Thoracic aorta (tissue), 2 donors: ENCODE results near the gene CXCL8. TPM values are rescaled to one million over a fixed set of nuclear protein-coding genes. Genes with fewer than 3 reads are reported as not detected.

Experiments used
- ATAC-seq: fragments of 150-250 bp; one replicate; pipeline ENCODE4 v1.8.0; 2017; ENCODE audit warnings: low read depth; ENCODE audit not compliant: insufficient number of reproducible peaks, low FRiP score
- DNase-seq: peaks from one replicate; pipeline ENCODE4 v3.0.0-alpha.2; 2020; ENCODE audit warnings: low spot score
- H3K27ac ChIP-seq, 2 donors: fragments of 200-600 bp; sonication (generic); 1 replicate in 1 of 2; 2 replicates in 1 of 2; pipeline ENCODE4 v1.5.1; 2016; ENCODE audit warnings: mild to moderate bottlenecking in 2 of 2, moderate library complexity in 2 of 2
- H3K27me3 ChIP-seq: fragments of 200-600 bp; sonication (generic); replicated peaks from 2 replicates; pipeline ENCODE4 v1.6.0; 2016; ENCODE audit warnings: mild to moderate bottlenecking; ENCODE audit not compliant: insufficient read depth
- H3K36me3 ChIP-seq: fragments of 200-600 bp; sonication (generic); one replicate; pipeline ENCODE4 v1.5.1; 2016
- H3K4me1 ChIP-seq, 2 donors: fragments of 200-600 bp; sonication (generic); 1 replicate in 1 of 2; 2 replicates in 1 of 2; pipeline versions ENCODE4 v1.5.1 to v1.6.0; 2016; ENCODE audit warnings: low read depth in 2 of 2, mild to moderate bottlenecking in 1 of 2; ENCODE audit not compliant: control insufficient read depth in 1 of 2
- H3K4me3 ChIP-seq: fragments of 200-600 bp; sonication (generic); 2 replicates; pipeline ENCODE4 v1.5.1; 2016; ENCODE audit warnings: mild to moderate bottlenecking
- H3K9me3 ChIP-seq: fragments of 200-600 bp; sonication (generic); 2 replicates; pipeline ENCODE4 v1.5.1; 2016
- total RNA-seq, 2 donors: library from RNA; depleted of rRNA; stranded (reverse); fragments of >200 nt; gene quantifications; one replicate each; pipeline versions ENCODE4 v1.1.0 to v1.2.3, GENCODE V29; 2016
- TF ChIP-seq, protein P1 (sequence below): fragments of 200-600 bp; sonication (generic); IDR thresholded peaks from one replicate; pipeline ENCODE4 v1.5.1; 2019; ENCODE audit warnings: antibody characterized with exemption

CXCL8 gene
- total RNA-seq, 2 donors from 2014 or later = 5.4 to 6.9 TPM

DNA sequence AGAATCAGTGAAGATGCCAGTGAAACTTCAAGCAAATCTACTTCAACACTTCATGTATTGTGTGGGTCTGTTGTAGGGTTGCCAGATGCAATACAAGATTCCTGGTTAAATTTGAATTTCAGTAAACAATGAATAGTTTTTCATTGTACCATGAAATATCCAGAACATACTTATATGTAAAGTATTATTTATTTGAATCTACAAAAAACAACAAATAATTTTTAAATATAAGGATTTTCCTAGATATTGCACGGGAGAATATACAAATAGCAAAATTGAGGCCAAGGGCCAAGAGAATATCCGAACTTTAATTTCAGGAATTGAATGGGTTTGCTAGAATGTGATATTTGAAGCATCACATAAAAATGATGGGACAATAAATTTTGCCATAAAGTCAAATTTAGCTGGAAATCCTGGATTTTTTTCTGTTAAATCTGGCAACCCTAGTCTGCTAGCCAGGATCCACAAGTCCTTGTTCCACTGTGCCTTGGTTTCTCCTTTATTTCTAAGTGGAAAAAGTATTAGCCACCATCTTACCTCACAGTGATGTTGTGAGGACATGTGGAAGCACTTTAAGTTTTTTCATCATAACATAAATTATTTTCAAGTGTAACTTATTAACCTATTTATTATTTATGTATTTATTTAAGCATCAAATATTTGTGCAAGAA lies 2.3 kb downstream of the CXCL8 start:
- Histone ChIP-seq H3K4me1 (peaks cover 0 to 2% of the 10 kb centered on the region in 2 donors), H3K27me3 (no peaks in the 10 kb centered on the region), H3K9me3 (no peaks in the 10 kb centered on the region), H3K36me3 (no peaks in the 10 kb centered on the region), H3K4me3 (no peak overlapping the region), H3K27ac (no peak overlapping the region)
- no peak for DNase-seq
- ATAC-seq = no peak
- TF ChIP-seq, protein P1, sequence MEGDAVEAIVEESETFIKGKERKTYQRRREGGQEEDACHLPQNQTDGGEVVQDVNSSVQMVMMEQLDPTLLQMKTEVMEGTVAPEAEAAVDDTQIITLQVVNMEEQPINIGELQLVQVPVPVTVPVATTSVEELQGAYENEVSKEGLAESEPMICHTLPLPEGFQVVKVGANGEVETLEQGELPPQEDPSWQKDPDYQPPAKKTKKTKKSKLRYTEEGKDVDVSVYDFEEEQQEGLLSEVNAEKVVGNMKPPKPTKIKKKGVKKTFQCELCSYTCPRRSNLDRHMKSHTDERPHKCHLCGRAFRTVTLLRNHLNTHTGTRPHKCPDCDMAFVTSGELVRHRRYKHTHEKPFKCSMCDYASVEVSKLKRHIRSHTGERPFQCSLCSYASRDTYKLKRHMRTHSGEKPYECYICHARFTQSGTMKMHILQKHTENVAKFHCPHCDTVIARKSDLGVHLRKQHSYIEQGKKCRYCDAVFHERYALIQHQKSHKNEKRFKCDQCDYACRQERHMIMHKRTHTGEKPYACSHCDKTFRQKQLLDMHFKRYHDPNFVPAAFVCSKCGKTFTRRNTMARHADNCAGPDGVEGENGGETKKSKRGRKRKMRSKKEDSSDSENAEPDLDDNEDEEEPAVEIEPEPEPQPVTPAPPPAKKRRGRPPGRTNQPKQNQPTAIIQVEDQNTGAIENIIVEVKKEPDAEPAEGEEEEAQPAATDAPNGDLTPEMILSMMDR = no peak

DNA sequence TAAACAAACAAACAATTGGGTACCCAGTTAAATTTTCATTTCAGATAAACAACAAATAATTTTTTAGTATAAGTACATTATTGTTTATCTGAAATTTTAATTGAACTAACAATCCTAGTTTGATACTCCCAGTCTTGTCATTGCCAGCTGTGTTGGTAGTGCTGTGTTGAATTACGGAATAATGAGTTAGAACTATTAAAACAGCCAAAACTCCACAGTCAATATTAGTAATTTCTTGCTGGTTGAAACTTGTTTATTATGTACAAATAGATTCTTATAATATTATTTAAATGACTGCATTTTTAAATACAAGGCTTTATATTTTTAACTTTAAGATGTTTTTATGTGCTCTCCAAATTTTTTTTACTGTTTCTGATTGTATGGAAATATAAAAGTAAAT lies 2.9 kb downstream of the CXCL8 start:
- ATAC-seq = no peak
- TF ChIP-seq, protein P1 = no peak

GRCh38 chr4:73743795-73744194 lies 3.4 kb downstream of the CXCL8 start:
- no peaks in the 10 kb centered on the region for H3K9me3 ChIP-seq
- TF ChIP-seq, protein P1 = no peak
- no peaks in the 10 kb centered on the region for H3K27me3 ChIP-seq
- H3K27ac ChIP-seq = no peak overlapping the region
- ATAC-seq (no peak), DNase-seq (no peak)
- no peaks in the 10 kb centered on the region for H3K36me3 ChIP-seq
- no peak overlapping the region for H3K4me3 ChIP-seq
- H3K4me1 ChIP-seq = peaks cover 0 to 2% of the 10 kb centered on the region in 2 donors

More for the DNA sequence above, 2.9 kb downstream of the CXCL8 start:
- peaks cover 0 to 2% of the 10 kb centered on the region in 2 donors for H3K4me1 ChIP-seq
- H3K27me3 ChIP-seq = no peaks in the 10 kb centered on the region
- H3K4me3 ChIP-seq = no peak overlapping the region
- H3K27ac ChIP-seq = no peak overlapping the region
- H3K36me3 ChIP-seq = no peaks in the 10 kb centered on the region
- no peaks in the 10 kb centered on the region for H3K9me3 ChIP-seq
- no peak for DNase-seq

GRCh38 chr4:73744203-73744602 lies 3.8 kb downstream of the CXCL8 start:
- TF ChIP-seq, protein P1 = no peak
- DNase-seq = no peak
- Histone ChIP-seq H3K27ac (no peak overlapping the region), H3K4me1 (peaks cover 0 to 2% of the 10 kb centered on the region in 2 donors), H3K36me3 (no peaks in the 10 kb centered on the region), H3K9me3 (no peaks in the 10 kb centered on the region), H3K4me3 (no peak overlapping the region), H3K27me3 (no peaks in the 10 kb centered on the region)
- no peak for ATAC-seq

- H3K4me3 ChIP-seq = no peak overlapping the region
- H3K4me1 ChIP-seq = no peaks in the 10 kb centered on the region
- no peak for ATAC-seq
- TF ChIP-seq, protein P1 = no peak
- no peaks in the 10 kb centered on the region for H3K9me3 ChIP-seq
- DNase-seq = no peak
- no peaks in the 10 kb centered on the region for H3K27me3 ChIP-seq
- H3K27ac ChIP-seq = no peak overlapping the region
- no peaks in the 10 kb centered on the region for H3K36me3 ChIP-seq
Measured at GRCh38 chr4:73750730-73751129, 10.4 kb downstream of the CXCL8 start.
